Keratinocyte (primary cell): ENCODE data around the gene PLEKHA6. TPM values are rescaled to one million over a fixed set of nuclear protein-coding genes. Genes with fewer than 3 reads are reported as not detected.

Experiments
- DNase-seq: peaks from one replicate; pipeline ENCODE4 v3.0.0-alpha.2; 2011; ENCODE audit warnings: low read depth, missing footprints, low spot score
- FAIRE-seq: peaks from 2 replicates; lab custom pipeline; 2011; peaks lifted over from hg19 to GRCh38; lab: Jason Lieb, UNC
- H2AFZ ChIP-seq: 2 replicates; pipeline ENCODE4 v1.6.0; 2012; ENCODE audit warnings: low read length, control low read depth, inconsistent platforms; ENCODE audit not compliant: control insufficient read depth
- H3K27ac ChIP-seq: 2 replicates; pipeline ENCODE4 v1.5.1; 2011; ENCODE audit warnings: low read length; ENCODE audit not compliant: control insufficient read depth, insufficient read depth
- H3K27me3 ChIP-seq: 3 replicates; pipeline ENCODE4 v1.6.0; 2011; ENCODE audit warnings: low read length; ENCODE audit not compliant: control insufficient read depth, insufficient read depth; ENCODE audit errors: extremely low read depth
- H3K36me3 ChIP-seq, 2 experiments: 2 replicates in 1 of 2; 3 replicates in 1 of 2; pipeline ENCODE4 v1.5.1; 2011; ENCODE audit warnings: low read length in 2 of 2, mild to moderate bottlenecking in 1 of 2; ENCODE audit not compliant: control insufficient read depth in 2 of 2, insufficient read depth in 2 of 2; ENCODE audit errors: extremely low read depth in 1 of 2
- H3K4me1 ChIP-seq: 3 replicates; pipeline ENCODE4 v1.5.1; 2011; ENCODE audit warnings: low read length; ENCODE audit not compliant: control insufficient read depth, insufficient read depth; ENCODE audit errors: extremely low read depth
- H3K4me2 ChIP-seq: 3 replicates; pipeline ENCODE4 v1.6.0; 2011; ENCODE audit warnings: low read depth, low read length; ENCODE audit not compliant: control insufficient read depth, insufficient read depth; ENCODE audit errors: extremely low read depth
- H3K4me3 ChIP-seq, 3 experiments: fragments of 200-600 bp in 1 of 3; sonication (generic) in 1 of 3; 2 replicates in 2 of 3; 3 replicates in 1 of 3; pipeline ENCODE4 v1.5.1; 2011 to 2016; ENCODE audit warnings: low read length in 3 of 3, mild to moderate bottlenecking in 3 of 3, control low read depth in 2 of 3, inconsistent platforms in 1 of 3, low read depth in 1 of 3, mixed read lengths in 1 of 3, mixed run types in 1 of 3, moderate library complexity in 1 of 3; ENCODE audit not compliant: control insufficient read depth in 2 of 3, insufficient read depth in 2 of 3; ENCODE audit errors: extremely low read depth in 1 of 3
- H3K79me2 ChIP-seq: 2 replicates; pipeline ENCODE4 v1.6.0; 2012; ENCODE audit warnings: low read length; ENCODE audit not compliant: control insufficient read depth, insufficient read depth
- H3K9ac ChIP-seq: 3 replicates; pipeline ENCODE4 v1.6.0; 2011; ENCODE audit warnings: low read length; ENCODE audit not compliant: control insufficient read depth, insufficient read depth; ENCODE audit errors: extremely low read depth
- H3K9me1 ChIP-seq: 3 replicates; pipeline ENCODE4 v1.6.0; 2011; ENCODE audit warnings: low read length; ENCODE audit not compliant: control insufficient read depth, insufficient read depth; ENCODE audit errors: extremely low read depth
- H3K9me3 ChIP-seq: 2 replicates; pipeline ENCODE4 v1.5.1; 2012; ENCODE audit warnings: low read depth, low read length; ENCODE audit not compliant: control insufficient read depth
- H4K20me1 ChIP-seq: 3 replicates; pipeline ENCODE4 v1.6.0; 2011; ENCODE audit warnings: low read length; ENCODE audit not compliant: control insufficient read depth, insufficient read depth; ENCODE audit errors: extremely low read depth
- CTCF ChIP-seq, 3 experiments: IDR thresholded peaks in 1 of 3; conservative IDR thresholded peaks in 1 of 3; optimal IDR thresholded peaks in 1 of 3; 2 replicates in 2 of 3; 3 replicates in 1 of 3; pipeline versions ENCODE3 to v1.5.1; 2011; ENCODE audit warnings: low read length in 3 of 3, mild to moderate bottlenecking in 3 of 3, moderate library complexity in 2 of 3, control low read depth in 1 of 3, inconsistent platforms in 1 of 3; ENCODE audit not compliant: insufficient read depth in 2 of 3; ENCODE audit errors: extremely low read depth in 1 of 3
- EZH2 ChIP-seq: IDR thresholded peaks from one replicate; pipeline ENCODE4 v1.6.1; 2012; ENCODE audit warnings: inconsistent platforms, mild to moderate bottlenecking, low read length, moderate library complexity
- dilution Hi-C: fragments of 300-500 bp; cut with MboI; formaldehyde crosslinking; loops from one replicate; pipeline ENCODE4 v1.7.0; 2020; ENCODE audit warnings: low sequenced_read_pairs; ENCODE audit not compliant: extremely low pct_ligation_motif_present
- polyA plus RNA-seq, 5 experiments: library from polyadenylated mRNA; depleted of rRNA in 3 of 5; stranded (reverse) in 3 of 5; stranded (forward) in 1 of 5; unstranded in 1 of 5; fragments of >200 nt; gene quantifications; 1 replicate in 1 of 5; 2 replicates in 3 of 5; 3 replicates in 1 of 5; pipeline versions ENCODE4 v1.2.1 to v1.2.3, GENCODE V29; 2011 to 2012; ENCODE audit warnings: missing spikeins in 2 of 5, low read depth in 1 of 5, low replicate concordance in 1 of 5

The PLEKHA6 gene
- polyA plus RNA-seq, 1 donor (not counting 4 experiments of a cell fraction or from before 2014, with no cell fraction given), result 1.5 TPM

- H3K4me1 ChIP-seq, result no peaks in the 10 kb centered on the region
- FAIRE-seq (no peak), DNase-seq (no peak)
- H3K27ac ChIP-seq, result no peak overlapping the region
- no peaks in the 10 kb centered on the region for H3K79me2 ChIP-seq
- no peak overlapping the region for H3K4me2 ChIP-seq
- H3K27me3 ChIP-seq, result peaks cover 4% of the 10 kb centered on the region
- H3K9me3 ChIP-seq, result no peaks in the 10 kb centered on the region
- no peak for TF ChIP-seq EZH2
- H3K9me1 ChIP-seq, result no peaks in the 10 kb centered on the region
- no peak overlapping the region for H2AFZ ChIP-seq
- no peak overlapping the region for H3K9ac ChIP-seq
- H3K4me3 ChIP-seq, result no peak overlapping the region
- H3K36me3 ChIP-seq, result peaks cover 0 to 7% of the 10 kb centered on the region in 2 experiments
- dilution Hi-C loops, result no loop called here
- no peaks in the 10 kb centered on the region for H4K20me1 ChIP-seq
Observed at GRCh38 chr1:204278251-204278650, 81.5 kb downstream of the PLEKHA6 start.

GRCh38 chr1:204277563-204278219 is 82.0 kb downstream of the PLEKHA6 start:
- FAIRE-seq (no peak), DNase-seq (no peak)
- no peak for TF ChIP-seq EZH2
- TF ChIP-seq CTCF (optimal IDR thresholded peaks at IDR 0.05 in 1 of 3, IDR thresholded peaks at IDR 0.05 in 1 of 3, conservative IDR thresholded peaks at IDR 0.05 in 1 of 3; ENCODE audit: extremely low read depth in 1 of 3, insufficient read depth in 2 of 3, low read length in 3 of 3), result no peak
- H3K79me2 ChIP-seq, result no peaks in the 10 kb centered on the region
- no peak overlapping the region for H3K9ac ChIP-seq
- H3K4me1 ChIP-seq, result no peaks in the 10 kb centered on the region
- no peaks in the 10 kb centered on the region for H3K9me1 ChIP-seq
- H4K20me1 ChIP-seq, result no peaks in the 10 kb centered on the region
- peaks cover 0 to 10% of the 10 kb centered on the region in 2 experiments for H3K36me3 ChIP-seq
- H2AFZ ChIP-seq, result no peak overlapping the region
- H3K4me2 ChIP-seq, result no peak overlapping the region
- dilution Hi-C loops, result no loop called here
- no peaks in the 10 kb centered on the region for H3K9me3 ChIP-seq
- H3K27me3 ChIP-seq, result peaks cover 4% of the 10 kb centered on the region
- H3K4me3 ChIP-seq, result no peak overlapping the region
- H3K27ac ChIP-seq, result no peak overlapping the region
